ENCODE results near the gene ELAC1.

DNA sequence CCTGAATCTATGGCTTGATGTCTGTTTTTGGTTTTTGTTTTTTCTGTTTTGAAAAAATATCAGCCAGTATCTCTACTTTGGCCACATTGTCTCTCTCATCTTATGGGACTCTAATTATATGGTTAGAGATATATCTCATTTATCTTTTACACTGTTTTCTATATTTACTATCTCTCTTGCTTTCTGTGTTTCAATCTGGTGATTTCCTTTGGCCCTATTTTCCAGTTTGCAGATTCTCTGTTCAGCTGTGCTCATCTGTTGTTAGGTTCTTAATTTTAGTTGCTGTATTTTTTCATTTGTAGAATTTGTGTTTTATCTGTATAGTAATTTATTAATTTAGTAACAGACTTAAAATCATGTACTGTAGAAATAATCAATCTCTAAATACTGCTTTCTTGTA, 41.3 kb upstream of the ELAC1 start:
- TF ChIP-seq NFYB (CRISPR knock-in tag; conservative IDR thresholded peaks at IDR 0.05; ENCODE audit: low read depth) = no peak
- TF ChIP-seq, protein P1, sequence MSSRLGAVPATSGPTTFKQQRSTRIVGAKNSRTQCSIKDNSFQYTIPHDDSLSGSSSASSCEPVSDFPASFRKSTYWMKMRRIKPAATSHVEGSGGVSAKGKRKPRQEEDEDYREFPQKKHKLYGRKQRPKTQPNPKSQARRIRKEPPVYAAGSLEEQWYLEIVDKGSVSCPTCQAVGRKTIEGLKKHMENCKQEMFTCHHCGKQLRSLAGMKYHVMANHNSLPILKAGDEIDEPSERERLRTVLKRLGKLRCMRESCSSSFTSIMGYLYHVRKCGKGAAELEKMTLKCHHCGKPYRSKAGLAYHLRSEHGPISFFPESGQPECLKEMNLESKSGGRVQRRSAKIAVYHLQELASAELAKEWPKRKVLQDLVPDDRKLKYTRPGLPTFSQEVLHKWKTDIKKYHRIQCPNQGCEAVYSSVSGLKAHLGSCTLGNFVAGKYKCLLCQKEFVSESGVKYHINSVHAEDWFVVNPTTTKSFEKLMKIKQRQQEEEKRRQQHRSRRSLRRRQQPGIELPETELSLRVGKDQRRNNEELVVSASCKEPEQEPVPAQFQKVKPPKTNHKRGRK (CRISPR knock-in tag; IDR thresholded peaks at IDR 0.05; ENCODE audit: borderline replicate concordance) = no peak
- TF ChIP-seq, protein P2, sequence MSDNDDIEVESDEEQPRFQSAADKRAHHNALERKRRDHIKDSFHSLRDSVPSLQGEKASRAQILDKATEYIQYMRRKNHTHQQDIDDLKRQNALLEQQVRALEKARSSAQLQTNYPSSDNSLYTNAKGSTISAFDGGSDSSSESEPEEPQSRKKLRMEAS (CRISPR knock-in tag; IDR thresholded peaks at IDR 0.05) = no peak
- no peak for TF ChIP-seq CREM (CRISPR knock-in tag; IDR thresholded peaks at IDR 0.05)
- TF ChIP-seq HMGA2 (CRISPR knock-in tag; IDR thresholded peaks at IDR 0.05) = no peak
- TF ChIP-seq, protein P3, sequence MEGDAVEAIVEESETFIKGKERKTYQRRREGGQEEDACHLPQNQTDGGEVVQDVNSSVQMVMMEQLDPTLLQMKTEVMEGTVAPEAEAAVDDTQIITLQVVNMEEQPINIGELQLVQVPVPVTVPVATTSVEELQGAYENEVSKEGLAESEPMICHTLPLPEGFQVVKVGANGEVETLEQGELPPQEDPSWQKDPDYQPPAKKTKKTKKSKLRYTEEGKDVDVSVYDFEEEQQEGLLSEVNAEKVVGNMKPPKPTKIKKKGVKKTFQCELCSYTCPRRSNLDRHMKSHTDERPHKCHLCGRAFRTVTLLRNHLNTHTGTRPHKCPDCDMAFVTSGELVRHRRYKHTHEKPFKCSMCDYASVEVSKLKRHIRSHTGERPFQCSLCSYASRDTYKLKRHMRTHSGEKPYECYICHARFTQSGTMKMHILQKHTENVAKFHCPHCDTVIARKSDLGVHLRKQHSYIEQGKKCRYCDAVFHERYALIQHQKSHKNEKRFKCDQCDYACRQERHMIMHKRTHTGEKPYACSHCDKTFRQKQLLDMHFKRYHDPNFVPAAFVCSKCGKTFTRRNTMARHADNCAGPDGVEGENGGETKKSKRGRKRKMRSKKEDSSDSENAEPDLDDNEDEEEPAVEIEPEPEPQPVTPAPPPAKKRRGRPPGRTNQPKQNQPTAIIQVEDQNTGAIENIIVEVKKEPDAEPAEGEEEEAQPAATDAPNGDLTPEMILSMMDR (IDR thresholded peaks at IDR 0.05) = no peak
